Naive thymus-derived CD4-positive, alpha-beta T cell (primary cell): Measurements from ENCODE around the gene RPS21. TPM values are rescaled to one million over a fixed set of nuclear protein-coding genes. Genes with fewer than 3 reads are reported as not detected.

Source experiments
- ATAC-seq: fragments of 150-1000 bp; cut with Tn5 transposase; 2 replicates; pipeline ENCODE4 v1.10.0; 2021; ENCODE audit warnings: mild to moderate bottlenecking, moderate library complexity
- CTCF ChIA-PET: fragments of 350-600 bp; sonication (Branson Sonifier 250); formaldehyde crosslinking; loops from one replicate; lab custom pipeline; 2021; ENCODE audit warnings: antibody characterized with exemption; lab: Charles Lee
- POLR2A ChIA-PET: fragments of 350-600 bp; sonication (Branson Sonifier 250); formaldehyde crosslinking; loops from one replicate; lab custom pipeline; 2021; ENCODE audit warnings: antibody characterized with exemption, inconsistent platforms; lab: Charles Lee
- DNase-seq, 9 donors: peaks; one replicate each; pipeline versions ENCODE4 v3.0.0 to v3.0.0-alpha.2; 2020 to 2022; ENCODE audit warnings: mixed read lengths in 1 of 9
- H3K27ac ChIP-seq: one replicate; pipeline ENCODE4 v1.7.0; 2013; ENCODE audit warnings: mild to moderate bottlenecking, low read depth, low read length, moderate library complexity
- H3K27me3 ChIP-seq, 2 donors: one replicate each; pipeline ENCODE4 v1.7.0; 2013; ENCODE audit warnings: low read length in 2 of 2, mild to moderate bottlenecking in 2 of 2, moderate library complexity in 2 of 2; ENCODE audit not compliant: control insufficient read depth in 2 of 2, insufficient read depth in 2 of 2
- H3K36me3 ChIP-seq, 3 experiments: 1 replicate in 2 of 3; 2 replicates in 1 of 3; pipeline ENCODE4 v1.7.0; 2013; ENCODE audit warnings: low read length in 3 of 3, mild to moderate bottlenecking in 3 of 3, moderate library complexity in 1 of 3; ENCODE audit not compliant: insufficient read depth in 3 of 3, control insufficient read depth in 2 of 3
- H3K4me1 ChIP-seq, 2 donors: one replicate each; pipeline ENCODE4 v1.7.0; 2013; ENCODE audit warnings: low read length in 2 of 2, mild to moderate bottlenecking in 2 of 2, moderate library complexity in 1 of 2; ENCODE audit not compliant: control insufficient read depth in 2 of 2, insufficient read depth in 2 of 2
- H3K4me3 ChIP-seq: 2 replicates; pipeline ENCODE4 v1.7.0; 2013; ENCODE audit warnings: mild to moderate bottlenecking, low read length
- H3K9me3 ChIP-seq, 3 experiments: 1 replicate in 2 of 3; 2 replicates in 1 of 3; pipeline ENCODE4 v1.7.0; 2013; ENCODE audit warnings: low read length in 3 of 3; ENCODE audit not compliant: control insufficient read depth in 2 of 3
- H3K27ac Mint-ChIP-seq, 9 donors: one replicate each; pipeline ENCODE4 v1.8.0; 2020 to 2022; ENCODE audit warnings: mixed read lengths in 9 of 9, mild to moderate bottlenecking in 8 of 9, moderate library complexity in 5 of 9, inconsistent platforms in 2 of 9
- H3K27me3 Mint-ChIP-seq, 5 donors: one replicate each; pipeline ENCODE4 v1.8.0; 2021 to 2022; ENCODE audit warnings: mixed read lengths in 5 of 5, mild to moderate bottlenecking in 1 of 5
- H3K36me3 Mint-ChIP-seq, 5 donors: one replicate each; pipeline ENCODE4 v1.8.0; 2020 to 2022; ENCODE audit warnings: mixed read lengths in 5 of 5, mild to moderate bottlenecking in 3 of 5, inconsistent platforms in 1 of 5
- H3K4me1 Mint-ChIP-seq, 7 donors: one replicate each; pipeline ENCODE4 v1.8.0; 2020 to 2022; ENCODE audit warnings: mixed read lengths in 7 of 7, mild to moderate bottlenecking in 3 of 7, inconsistent platforms in 1 of 7
- H3K4me3 Mint-ChIP-seq, 10 donors: one replicate each; pipeline ENCODE4 v1.8.0; 2020 to 2022; ENCODE audit warnings: mild to moderate bottlenecking in 10 of 10, mixed read lengths in 10 of 10, moderate library complexity in 6 of 10, inconsistent platforms in 2 of 10
- H3K9me3 Mint-ChIP-seq, 11 donors: one replicate each; pipeline ENCODE4 v1.8.0; 2020 to 2022; ENCODE audit warnings: mixed read lengths in 11 of 11, mild to moderate bottlenecking in 4 of 11, inconsistent platforms in 1 of 11, moderate library complexity in 1 of 11
- intact Hi-C, 2 donors: fragments of 100-400 bp; cut with micrococcal nuclease; formaldehyde crosslinking; loops; one replicate each; pipeline ENCODE4 v1.15.1; 2023
- polyA plus RNA-seq, 2 donors: library from polyadenylated mRNA; unstranded; fragments of 300-500 nt; fragmentation: Illumina TruSeq; gene quantifications; one replicate each; pipeline ENCODE4 v1.2.3, GENCODE V29; 2021
- total RNA-seq, 6 experiments: library from RNA in 5 of 6; stranded (reverse) in 5 of 6; gene quantifications; 1 replicate in 5 of 6; 2 replicates in 1 of 6; pipeline ENCODE4 v1.2.3 and lab custom pipeline; 2021 to 2026

RPS21 gene
- total and polyA plus RNA-seq, 7 experiments from 2014 or later = 2,026 to 3,458 (median 3,308) TPM

GRCh38 chr20:62402456-62403150 is 15.7 kb downstream of the RPS21 start:
- H3K9me3 ChIP-seq = no peaks in the 10 kb centered on the region
- intact Hi-C loops = no loop called here
- H3K36me3 Mint-ChIP-seq = peaks cover 0 to 9% (median 4%) of the 10 kb centered on the region in 5 donors
- peaks cover 13 to 31% (median 24%) of the 10 kb centered on the region in 7 donors for H3K4me1 Mint-ChIP-seq
- POLR2A ChIA-PET = interaction anchor here (0.8 kb wide), 1 partner anchor 17 kb away, joined by 3 read pairs; no protein-coding TSS in a partner anchor
- CTCF ChIA-PET = no interaction called here
- H3K27me3 Mint-ChIP-seq = no peaks in the 10 kb centered on the region
- peaks cover 0 to 19% (median 0%) of the 10 kb centered on the region in 3 experiments for H3K36me3 ChIP-seq
- peak overlapping the region in 1 of 9 donors; percentile 81 for H3K27ac Mint-ChIP-seq
- peaks cover 0 to 7% (median 0%) of the 10 kb centered on the region in 11 donors for H3K9me3 Mint-ChIP-seq
- no peak overlapping the region for H3K27ac ChIP-seq
- no peak overlapping the region for H3K4me3 ChIP-seq
- H3K27me3 ChIP-seq = no peaks in the 10 kb centered on the region
- DNase-seq (no peak), ATAC-seq (no peak)
- H3K4me3 Mint-ChIP-seq = no peak overlapping the region
- peaks cover 13 to 19% of the 10 kb centered on the region in 2 donors for H3K4me1 ChIP-seq

GRCh38 chr20:62403331-62403730 is 16.4 kb downstream of the RPS21 start:
- ATAC-seq (no peak), DNase-seq (no peak)
- H3K4me3 Mint-ChIP-seq = peak overlapping the region in 4 of 10 donors; percentile 20 to 66 (median 44)
- H3K27ac Mint-ChIP-seq = peak overlapping the region in 4 of 9 donors; percentile 38 to 88 (median 74)
- H3K4me1 ChIP-seq = peaks cover 17 to 23% of the 10 kb centered on the region in 2 donors
- ChIA-PET CTCF (no interaction called here), POLR2A (no interaction called here)
- no peaks in the 10 kb centered on the region for H3K27me3 Mint-ChIP-seq
- H3K36me3 Mint-ChIP-seq = peaks cover 0 to 4% (median 4%) of the 10 kb centered on the region in 5 donors
- no peak overlapping the region for H3K27ac ChIP-seq
- peaks cover 0 to 19% (median 0%) of the 10 kb centered on the region in 3 experiments for H3K36me3 ChIP-seq
- peaks cover 13 to 31% (median 24%) of the 10 kb centered on the region in 7 donors for H3K4me1 Mint-ChIP-seq
- H3K27me3 ChIP-seq = no peaks in the 10 kb centered on the region
- no peaks in the 10 kb centered on the region for H3K9me3 ChIP-seq
- H3K9me3 Mint-ChIP-seq = peaks cover 0 to 2% (median 0%) of the 10 kb centered on the region in 11 donors
- H3K4me3 ChIP-seq = no peak overlapping the region
- intact Hi-C loops = no loop called here

DNA sequence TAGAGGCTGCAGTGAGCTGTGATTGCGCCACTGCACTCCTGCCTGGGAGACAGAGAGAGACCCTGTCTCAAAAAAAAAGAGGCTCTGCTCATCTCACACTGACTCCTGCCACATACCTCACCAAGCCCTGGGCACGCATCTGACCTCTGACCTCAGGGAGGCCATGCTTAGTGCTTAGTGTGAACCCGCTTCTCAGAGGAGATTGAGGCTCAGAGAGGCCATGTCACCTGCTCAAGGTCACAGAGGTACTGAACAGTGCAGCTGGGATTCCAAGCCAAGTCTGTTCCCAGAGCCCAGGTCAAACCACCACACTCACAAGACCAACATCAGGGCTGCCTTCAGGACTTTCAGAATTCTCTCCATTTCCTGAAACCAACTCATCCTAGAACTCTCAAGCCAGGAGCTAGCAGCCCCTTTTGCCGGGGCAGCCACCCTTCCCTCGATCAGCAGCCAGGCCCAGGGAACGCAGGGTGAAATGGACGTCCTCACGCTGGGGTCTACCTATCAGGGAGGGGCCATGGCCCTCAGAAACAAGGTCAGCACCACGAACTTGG is 17.3 kb downstream of the RPS21 start:
- Mint-ChIP-seq H3K4me3 (peak overlapping the region in 8 of 10 donors; percentile 4 to 66 (median 34)), H3K36me3 (peaks cover 0 to 4% (median 4%) of the 10 kb centered on the region in 5 donors), H3K27me3 (no peaks in the 10 kb centered on the region), H3K4me1 (peaks cover 13 to 31% (median 24%) of the 10 kb centered on the region in 7 donors), H3K27ac (peak overlapping the region in 3 of 9 donors; percentile 34 to 51 (median 38)), H3K9me3 (peaks cover 0 to 2% (median 0%) of the 10 kb centered on the region in 11 donors)
- Histone ChIP-seq H3K4me1 (peaks cover 17 to 23% of the 10 kb centered on the region in 2 donors), H3K36me3 (peaks cover 0 to 19% (median 0%) of the 10 kb centered on the region in 3 experiments), H3K27ac (no peak overlapping the region), H3K9me3 (no peaks in the 10 kb centered on the region), H3K27me3 (no peaks in the 10 kb centered on the region), H3K4me3 (no peak overlapping the region)
- CTCF ChIA-PET = no interaction called here
- intact Hi-C loops = no loop called here
- POLR2A ChIA-PET = no interaction called here
- DNase-seq (no peak), ATAC-seq (no peak)

DNA sequence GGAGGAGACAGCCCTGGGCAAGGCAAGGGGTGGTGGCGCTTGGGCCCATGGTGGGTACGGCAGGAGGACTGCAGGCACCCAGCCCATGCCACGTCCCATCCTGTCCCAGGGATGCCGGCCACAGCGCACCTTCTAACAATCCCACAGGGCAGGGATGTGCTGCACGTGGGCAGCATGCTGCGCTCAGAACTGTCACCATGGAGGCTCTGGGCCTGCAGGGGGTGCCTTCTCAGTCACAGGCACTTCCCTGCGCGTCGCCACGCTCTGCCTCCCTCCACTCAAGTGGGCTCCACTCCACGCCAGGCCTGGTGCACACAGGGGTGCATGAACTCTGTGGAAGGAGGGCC is 17.8 kb downstream of the RPS21 start:
- peak overlapping the region in 1 of 9 donors; percentile 51 for H3K27ac Mint-ChIP-seq

GRCh38 chr20:62405108-62405980 is 18.4 kb downstream of the RPS21 start:
- Histone ChIP-seq H3K27me3 (no peaks in the 10 kb centered on the region), H3K27ac (peak overlapping the region; percentile 76), H3K4me1 (peaks cover 17 to 23% of the 10 kb centered on the region in 2 donors), H3K9me3 (no peaks in the 10 kb centered on the region), H3K4me3 (no peak overlapping the region), H3K36me3 (peaks cover 0 to 19% (median 0%) of the 10 kb centered on the region in 3 experiments)
- POLR2A ChIA-PET = no interaction called here
- DNase-seq = no peak
- no peak for ATAC-seq
- Mint-ChIP-seq H3K27me3 (peaks cover 0 to 3% (median 0%) of the 10 kb centered on the region in 5 donors), H3K9me3 (peaks cover 0 to 2% (median 0%) of the 10 kb centered on the region in 11 donors), H3K27ac (peak overlapping the region in 6 of 9 donors; percentile 25 to 80 (median 56)), H3K36me3 (peaks cover 0 to 4% (median 4%) of the 10 kb centered on the region in 5 donors), H3K4me1 (peaks cover 21 to 31% (median 30%) of the 10 kb centered on the region in 7 donors), H3K4me3 (peak overlapping the region; percentile 54 to 90 (median 74))
- CTCF ChIA-PET = no interaction called here
- intact Hi-C loops = loop anchor here (5.0 kb wide), 1 partner anchor 387 kb away; no protein-coding TSS in a partner anchor

More for the DNA sequence above, 17.8 kb downstream of the RPS21 start:
- Histone ChIP-seq H3K36me3 (peaks cover 0 to 19% (median 0%) of the 10 kb centered on the region in 3 experiments), H3K27ac (no peak overlapping the region), H3K4me3 (no peak overlapping the region), H3K4me1 (peaks cover 17 to 23% of the 10 kb centered on the region in 2 donors), H3K27me3 (no peaks in the 10 kb centered on the region), H3K9me3 (no peaks in the 10 kb centered on the region)
- intact Hi-C loops = loop anchor here (5.0 kb wide), 1 partner anchor 388 kb away; no protein-coding TSS in a partner anchor
- Mint-ChIP-seq H3K9me3 (peaks cover 0 to 2% (median 0%) of the 10 kb centered on the region in 11 donors), H3K36me3 (peaks cover 0 to 4% (median 4%) of the 10 kb centered on the region in 5 donors), H3K27me3 (peaks cover 0 to 3% (median 0%) of the 10 kb centered on the region in 5 donors), H3K4me3 (peak overlapping the region in 3 of 10 donors; percentile 55 to 83 (median 74)), H3K4me1 (peaks cover 18 to 31% (median 28%) of the 10 kb centered on the region in 7 donors)
- ATAC-seq (no peak), DNase-seq (no peak)
- ChIA-PET POLR2A (no interaction called here), CTCF (no interaction called here)

GRCh38 chr20:62405981-62406513 is 19.1 kb downstream of the RPS21 start:
- intact Hi-C loops = loop anchor here (2.0 to 5.0 kb wide), 2 partner anchors 339 to 386 kb away; no protein-coding TSS in a partner anchor
- peak overlapping the region in 7 of 9 donors; percentile 25 to 80 (median 59) for H3K27ac Mint-ChIP-seq

More at GRCh38 chr20:62405981-62406513, 19.1 kb downstream of the RPS21 start:
- peak overlapping the region; percentile 76 for H3K27ac ChIP-seq
- CTCF ChIA-PET = no interaction called here
- H3K4me3 Mint-ChIP-seq = peak overlapping the region; percentile 54 to 90 (median 74)
- ATAC-seq (no peak), DNase-seq (no peak)
- no peaks in the 10 kb centered on the region for H3K9me3 ChIP-seq
- H3K9me3 Mint-ChIP-seq = peaks cover 0 to 2% (median 0%) of the 10 kb centered on the region in 11 donors
- peaks cover 17 to 23% of the 10 kb centered on the region in 2 donors for H3K4me1 ChIP-seq
- H3K36me3 ChIP-seq = peaks cover 0 to 18% (median 0%) of the 10 kb centered on the region in 3 experiments
- H3K4me3 ChIP-seq = peak overlapping the region; percentile 57
- H3K4me1 Mint-ChIP-seq = peaks cover 20 to 31% (median 26%) of the 10 kb centered on the region in 7 donors
- POLR2A ChIA-PET = no interaction called here
- no peaks in the 10 kb centered on the region for H3K27me3 ChIP-seq
- H3K27me3 Mint-ChIP-seq = peaks cover 0 to 3% (median 0%) of the 10 kb centered on the region in 5 donors
- peaks cover 0 to under 1% (median 0%) of the 10 kb centered on the region in 5 donors for H3K36me3 Mint-ChIP-seq
